Activated T-cell treated with anti-CD3 and anti-CD28 coated beads, Interleukin-2, amount 50 U/mL, for 24 hours (primary cell): Measurements from ENCODE around the gene PPARA.

Source experiments
- DNase-seq: peaks from one replicate; pipeline ENCODE4 v3.0.0-alpha.2; 2020
- H3K27ac Mint-ChIP-seq: 2 replicates; pipeline ENCODE4 v1.8.0; 2020; ENCODE audit warnings: mild to moderate bottlenecking, mixed read lengths
- H3K27me3 Mint-ChIP-seq: 2 replicates; pipeline ENCODE4 v1.8.0; 2020; ENCODE audit warnings: mixed read lengths
- H3K36me3 Mint-ChIP-seq: 2 replicates; pipeline ENCODE4 v1.8.0; 2020; ENCODE audit warnings: low read depth, mixed read lengths
- H3K4me1 Mint-ChIP-seq: 2 replicates; pipeline ENCODE4 v1.8.0; 2020; ENCODE audit warnings: low read depth, mixed read lengths
- H3K4me3 Mint-ChIP-seq: 2 replicates; pipeline ENCODE4 v1.8.0; 2020; ENCODE audit warnings: mild to moderate bottlenecking, moderate library complexity, mixed read lengths
- H3K9me3 Mint-ChIP-seq: 2 replicates; pipeline ENCODE4 v1.8.0; 2020; ENCODE audit warnings: mixed read lengths

Gene PPARA

GRCh38 chr22:46202897-46203600, 52.7 kb downstream of the PPARA start:
- peaks cover 46% of the 10 kb centered on the region for H3K36me3 Mint-ChIP-seq
- H3K4me3 Mint-ChIP-seq: no peak overlapping the region
- H3K9me3 Mint-ChIP-seq: no peaks in the 10 kb centered on the region
- no peak for DNase-seq
- H3K4me1 Mint-ChIP-seq: no peaks in the 10 kb centered on the region
- H3K27me3 Mint-ChIP-seq: no peaks in the 10 kb centered on the region
- no peak overlapping the region for H3K27ac Mint-ChIP-seq

GRCh38 chr22:46203601-46203980, 53.3 kb downstream of the PPARA start:
- no peak overlapping the region for H3K27ac Mint-ChIP-seq
- H3K27me3 Mint-ChIP-seq: no peaks in the 10 kb centered on the region
- H3K4me3 Mint-ChIP-seq: no peak overlapping the region
- H3K9me3 Mint-ChIP-seq: peaks cover 2% of the 10 kb centered on the region
- H3K36me3 Mint-ChIP-seq: peaks cover 47% of the 10 kb centered on the region
- H3K4me1 Mint-ChIP-seq: no peaks in the 10 kb centered on the region
- DNase-seq: no peak

GRCh38 chr22:46209262-46209661, 58.9 kb downstream of the PPARA start:
- Mint-ChIP-seq H3K36me3 (peaks cover 64% of the 10 kb centered on the region), H3K27me3 (no peaks in the 10 kb centered on the region), H3K27ac (no peak overlapping the region), H3K4me1 (peaks cover 6% of the 10 kb centered on the region), H3K9me3 (peaks cover 12% of the 10 kb centered on the region), H3K4me3 (no peak overlapping the region)
- DNase-seq: no peak

- Mint-ChIP-seq H3K27me3 (no peaks in the 10 kb centered on the region), H3K4me3 (no peak overlapping the region), H3K27ac (no peak overlapping the region), H3K4me1 (peaks cover 6% of the 10 kb centered on the region), H3K9me3 (peaks cover 12% of the 10 kb centered on the region), H3K36me3 (peaks cover 76% of the 10 kb centered on the region)
- no peak for DNase-seq
These were observed 61.9 kb downstream of the PPARA start for GRCh38 chr22:46212195-46212594.

GRCh38 chr22:46213052-46213451, 62.7 kb downstream of the PPARA start:
- DNase-seq: no peak
- H3K4me3 Mint-ChIP-seq: no peak overlapping the region
- H3K36me3 Mint-ChIP-seq: peaks cover 80% of the 10 kb centered on the region
- peaks cover 6% of the 10 kb centered on the region for H3K4me1 Mint-ChIP-seq
- peaks cover 12% of the 10 kb centered on the region for H3K9me3 Mint-ChIP-seq
- no peaks in the 10 kb centered on the region for H3K27me3 Mint-ChIP-seq
- H3K27ac Mint-ChIP-seq: peak overlapping the region; percentile 4

- Mint-ChIP-seq H3K36me3 (peaks cover 76% of the 10 kb centered on the region), H3K4me3 (no peak overlapping the region), H3K9me3 (peaks cover 5% of the 10 kb centered on the region), H3K27ac (no peak overlapping the region), H3K27me3 (no peaks in the 10 kb centered on the region), H3K4me1 (peaks cover 6% of the 10 kb centered on the region)
- no peak for DNase-seq
These were observed 63.8 kb downstream of the PPARA start for GRCh38 chr22:46214149-46214548.

- H3K27ac Mint-ChIP-seq: no peak overlapping the region
- peaks cover 76% of the 10 kb centered on the region for H3K36me3 Mint-ChIP-seq
- H3K27me3 Mint-ChIP-seq: no peaks in the 10 kb centered on the region
- peaks cover under 1% of the 10 kb centered on the region for H3K9me3 Mint-ChIP-seq
- no peak overlapping the region for H3K4me3 Mint-ChIP-seq
- peaks cover 10% of the 10 kb centered on the region for H3K4me1 Mint-ChIP-seq
- no peak for DNase-seq
These were observed 64.3 kb downstream of the PPARA start for GRCh38 chr22:46214616-46215015.

GRCh38 chr22:46219636-46220035, 69.3 kb downstream of the PPARA start:
- no peaks in the 10 kb centered on the region for H3K9me3 Mint-ChIP-seq
- H3K4me1 Mint-ChIP-seq: peaks cover 17% of the 10 kb centered on the region
- peaks cover 56% of the 10 kb centered on the region for H3K36me3 Mint-ChIP-seq
- peak overlapping the region; percentile 3 for H3K27ac Mint-ChIP-seq
- DNase-seq: no peak
- no peaks in the 10 kb centered on the region for H3K27me3 Mint-ChIP-seq
- H3K4me3 Mint-ChIP-seq: no peak overlapping the region

GRCh38 chr22:46220921-46221320, 70.6 kb downstream of the PPARA start:
- no peak for DNase-seq
- peaks cover 50% of the 10 kb centered on the region for H3K36me3 Mint-ChIP-seq

GRCh38 chr22:46224044-46224897, 73.9 kb downstream of the PPARA start:
- Mint-ChIP-seq H3K9me3 (no peaks in the 10 kb centered on the region), H3K4me1 (peaks cover 16% of the 10 kb centered on the region), H3K4me3 (no peak overlapping the region), H3K27ac (no peak overlapping the region), H3K27me3 (no peaks in the 10 kb centered on the region), H3K36me3 (peaks cover 30% of the 10 kb centered on the region)
- DNase-seq: no peak

More at GRCh38 chr22:46220921-46221320, 70.6 kb downstream of the PPARA start:
- Mint-ChIP-seq H3K4me3 (no peak overlapping the region), H3K4me1 (peaks cover 17% of the 10 kb centered on the region), H3K27ac (peak overlapping the region; percentile 84), H3K27me3 (no peaks in the 10 kb centered on the region), H3K9me3 (no peaks in the 10 kb centered on the region)

- peaks cover 24% of the 10 kb centered on the region for H3K36me3 Mint-ChIP-seq
- DNase-seq: no peak
- H3K27ac Mint-ChIP-seq: no peak overlapping the region
- H3K27me3 Mint-ChIP-seq: no peaks in the 10 kb centered on the region
- H3K4me3 Mint-ChIP-seq: no peak overlapping the region
- H3K9me3 Mint-ChIP-seq: no peaks in the 10 kb centered on the region
- H3K4me1 Mint-ChIP-seq: peaks cover 10% of the 10 kb centered on the region
These were observed 74.6 kb downstream of the PPARA start for GRCh38 chr22:46224898-46225290.

- Mint-ChIP-seq H3K27ac (no peak overlapping the region), H3K27me3 (no peaks in the 10 kb centered on the region)
These were observed 75.3 kb downstream of the PPARA start for GRCh38 chr22:46225631-46226030.

GRCh38 chr22:46226577-46226976, 76.3 kb downstream of the PPARA start:
- Mint-ChIP-seq H3K9me3 (no peaks in the 10 kb centered on the region), H3K27ac (no peak overlapping the region), H3K36me3 (peaks cover 12% of the 10 kb centered on the region), H3K27me3 (no peaks in the 10 kb centered on the region), H3K4me1 (no peaks in the 10 kb centered on the region), H3K4me3 (no peak overlapping the region)
- DNase-seq: no peak

More at GRCh38 chr22:46225631-46226030, 75.3 kb downstream of the PPARA start:
- no peak for DNase-seq
- Mint-ChIP-seq H3K9me3 (no peaks in the 10 kb centered on the region), H3K4me1 (peaks cover 6% of the 10 kb centered on the region), H3K4me3 (no peak overlapping the region), H3K36me3 (peaks cover 20% of the 10 kb centered on the region)

GRCh38 chr22:46229701-46230100, 79.4 kb downstream of the PPARA start:
- Mint-ChIP-seq H3K27ac (no peak overlapping the region), H3K36me3 (peaks cover 8% of the 10 kb centered on the region), H3K9me3 (no peaks in the 10 kb centered on the region), H3K4me3 (no peak overlapping the region), H3K4me1 (no peaks in the 10 kb centered on the region), H3K27me3 (no peaks in the 10 kb centered on the region)
- DNase-seq: no peak

GRCh38 chr22:46230262-46230901, 80.1 kb downstream of the PPARA start:
- Mint-ChIP-seq H3K4me3 (no peak overlapping the region), H3K27ac (no peak overlapping the region), H3K36me3 (peaks cover 7% of the 10 kb centered on the region), H3K9me3 (no peaks in the 10 kb centered on the region), H3K27me3 (no peaks in the 10 kb centered on the region), H3K4me1 (no peaks in the 10 kb centered on the region)
- no peak for DNase-seq
